Transverse colon (tissue), 4 donors: ENCODE results near the gene POLG. TPM values are rescaled to one million over a fixed set of nuclear protein-coding genes. Genes with fewer than 3 reads are reported as not detected.
"Not testable (repeated sequence)": the region's sequence is repeated elsewhere in the genome, so short reads cannot be mapped to it uniquely, and the experiment has no call there.

Experiments used
- DNase-seq: peaks from one replicate; pipeline ENCODE4 v3.0.0-alpha.2; 2019
- H3K27ac ChIP-seq, 4 donors: fragments of 200-600 bp; sonication (generic); 2 replicates each; pipeline ENCODE4 v1.5.1; 2016 to 2018; ENCODE audit warnings: inconsistent platforms in 4 of 4
- H3K27me3 ChIP-seq: fragments of 200-600 bp; sonication (generic); 2 replicates; pipeline ENCODE4 v1.5.1; 2017; ENCODE audit warnings: inconsistent platforms
- H3K36me3 ChIP-seq, 4 donors: fragments of 200-600 bp; sonication (generic); 2 replicates each; pipeline ENCODE4 v1.5.1; 2017 to 2019; ENCODE audit warnings: inconsistent platforms in 4 of 4
- H3K4me1 ChIP-seq, 4 donors: fragments of 200-600 bp; sonication (generic); 2 replicates each; pipeline ENCODE4 v1.5.1; 2017 to 2020; ENCODE audit warnings: inconsistent platforms in 4 of 4
- H3K4me3 ChIP-seq, 4 donors: fragments of 200-600 bp; sonication (generic); 1 replicate in 1 of 4; 2 replicates in 3 of 4; pipeline versions ENCODE4 v1.5.1 to v1.6.1; 2017 to 2019; ENCODE audit warnings: inconsistent platforms in 4 of 4
- H3K9me3 ChIP-seq, 2 donors: fragments of 200-600 bp; sonication (generic); 2 replicates each; pipeline ENCODE4 v1.5.1; 2017 to 2019; ENCODE audit warnings: inconsistent platforms in 2 of 2
- CTCF ChIP-seq, 5 experiments: fragments of 200-600 bp in 3 of 5; fragments of 450-650 bp in 2 of 5; sonication (generic) in 3 of 5; IDR thresholded peaks; 1 replicate in 2 of 5; 2 replicates in 3 of 5; pipeline ENCODE4 v1.5.1; 2016 to 2017; ENCODE audit warnings: antibody characterized with exemption in 5 of 5, inconsistent platforms in 3 of 5, mild to moderate bottlenecking in 2 of 5, moderate library complexity in 1 of 5
- EP300 ChIP-seq: sonication (generic); formaldehyde crosslinking; IDR thresholded peaks from one replicate; pipeline ENCODE4 v1.6.1; 2017; ENCODE audit warnings: antibody characterized with exemption, low read depth
- POLR2A ChIP-seq: fragments of 450-650 bp; IDR thresholded peaks from one replicate; pipeline ENCODE4 v1.6.1; 2016; ENCODE audit warnings: antibody characterized with exemption, mild to moderate bottlenecking, moderate library complexity
- POLR2AphosphoS5 ChIP-seq, 3 donors: sonication (generic); formaldehyde crosslinking; IDR thresholded peaks; one replicate each; pipeline ENCODE4 v1.6.1; 2016; ENCODE audit warnings: antibody characterized with exemption in 3 of 3
- WGBS, 2 donors: methylation state at CpG; one replicate each; pipeline ENCODE4 v1.1.5; 2018; ENCODE audit warnings: low coverage in 1 of 2; 5-methylcytosine and 5-hydroxymethylcytosine counted together
- in situ Hi-C, 4 donors: fragments of 200-750 bp; cut with MboI; loops; one replicate each; pipeline versions ENCODE4 v1.15.0 to v1.15.1; 2017; ENCODE audit warnings: low sequenced_read_pairs in 3 of 4, low pct_ligation_motif_present in 1 of 4, low pct_unique_long_range_greater_than_20kb in 1 of 4
- intact Hi-C: fragments of 100-400 bp; cut with DNase I; formaldehyde crosslinking; loops from one replicate; pipeline ENCODE4 v1.15.1; 2023; ENCODE audit warnings: low total_unique reads
- total RNA-seq, 4 donors: library from RNA; depleted of rRNA; stranded (reverse); fragments of >200 nt; gene quantifications; one replicate each; pipeline ENCODE4 v1.1.0, GENCODE V29; 2016

The POLG gene
- total RNA-seq, 4 donors from 2014 or later, result 64.5 to 204 (median 114) TPM

GRCh38 chr15:89291934-89292438 lies 42.6 kb downstream of the POLG start:
- no peak overlapping the region for H3K4me3 ChIP-seq
- intact Hi-C loops, result no loop called here
- TF ChIP-seq POLR2A (no peak), CTCF (IDR thresholded peaks at IDR 0.05) (no peak), POLR2AphosphoS5 (IDR thresholded peaks at IDR 0.05) (no peak), EP300 (no peak)
- no peaks in the 10 kb centered on the region for H3K4me1 ChIP-seq
- in situ Hi-C loops, result no loop called here
- no peak for DNase-seq
- no peak overlapping the region for H3K27ac ChIP-seq
- no peaks in the 10 kb centered on the region for H3K9me3 ChIP-seq
- H3K27me3 ChIP-seq, result no peaks in the 10 kb centered on the region
- peaks cover 0 to 6% (median 0%) of the 10 kb centered on the region in 4 donors for H3K36me3 ChIP-seq
- WGBS, 2 donors, result 88 to 95% methylated on average over 2 of the region's 2 CpGs

GRCh38 chr15:89283201-89283600 lies 51.4 kb downstream of the POLG start:
- Histone ChIP-seq H3K27ac (no peak overlapping the region), H3K27me3 (no peaks in the 10 kb centered on the region), H3K4me3 (no peak overlapping the region), H3K9me3 (no peaks in the 10 kb centered on the region), H3K36me3 (no peaks in the 10 kb centered on the region), H3K4me1 (no peaks in the 10 kb centered on the region)
- in situ Hi-C loops, result no loop called here
- intact Hi-C loops, result no loop called here
- DNase-seq, result no peak
- WGBS, 2 donors, result 88% methylated on average over 4 of the region's 4 CpGs; no CpG with 5 or more reads in 1 of the 2 donors
- no peak for TF ChIP-seq CTCF (IDR thresholded peaks at IDR 0.05)
- no peak for TF ChIP-seq POLR2A
- no peak for TF ChIP-seq POLR2AphosphoS5 (IDR thresholded peaks at IDR 0.05)
- no peak for TF ChIP-seq EP300

- no peaks in the 10 kb centered on the region for H3K9me3 ChIP-seq
- no peaks in the 10 kb centered on the region for H3K27me3 ChIP-seq
- in situ Hi-C loops (no loop called here), intact Hi-C loops (no loop called here)
- no peak for TF ChIP-seq CTCF (IDR thresholded peaks at IDR 0.05)
- no peak for TF ChIP-seq EP300
- no peak for TF ChIP-seq POLR2A
- TF ChIP-seq POLR2AphosphoS5 (IDR thresholded peaks at IDR 0.05), result no peak
- 95% methylated on average over 4 of the region's 4 CpGs for WGBS, 2 donors
- no peaks in the 10 kb centered on the region for H3K36me3 ChIP-seq
- DNase-seq, result no peak
- H3K27ac ChIP-seq, result no peak overlapping the region
- no peak overlapping the region for H3K4me3 ChIP-seq
- no peaks in the 10 kb centered on the region for H3K4me1 ChIP-seq
Measured at GRCh38 chr15:89282631-89283030, 52.0 kb downstream of the POLG start.

- Histone ChIP-seq H3K4me3 (no peak overlapping the region), H3K27me3 (no peaks in the 10 kb centered on the region), H3K36me3 (no peaks in the 10 kb centered on the region), H3K27ac (no peak overlapping the region), H3K4me1 (no peaks in the 10 kb centered on the region), H3K9me3 (no peaks in the 10 kb centered on the region)
- no peak for TF ChIP-seq EP300
- no peak for TF ChIP-seq POLR2AphosphoS5 (IDR thresholded peaks at IDR 0.05)
- no peak for TF ChIP-seq CTCF (IDR thresholded peaks at IDR 0.05)
- no peak for TF ChIP-seq POLR2A
- 80 to 83% methylated on average over 1 of the region's 1 CpG for whole genome bisulfite sequencing, 2 donors
- intact Hi-C loops (no loop called here), in situ Hi-C loops (no loop called here)
- no peak for DNase-seq
Measured at GRCh38 chr15:89278307-89278706, 56.3 kb downstream of the POLG start.

GRCh38 chr15:89277281-89277680 lies 57.3 kb downstream of the POLG start:
- H3K4me3 ChIP-seq, in situ Hi-C loops, intact Hi-C loops, H3K4me1 ChIP-seq, DNase-seq, H3K27me3 ChIP-seq, H3K9me3 ChIP-seq, H3K27ac ChIP-seq, H3K36me3 ChIP-seq: not testable (repeated sequence)
- 88 to 95% methylated on average over 1 to 4 of the region's 4 CpGs for WGBS, 2 donors
